CD14-positive monocyte (primary cell): ENCODE results near the gene SPAG8. TPM values are rescaled to one million over a fixed set of nuclear protein-coding genes. Genes with fewer than 3 reads are reported as not detected.

Experiments
- DNase-seq, 3 donors: peaks; one replicate each; pipeline ENCODE4 v3.0.0-alpha.2; 2011 to 2022
- H2AFZ ChIP-seq: 2 replicates; pipeline ENCODE4 v1.6.0; 2012; ENCODE audit warnings: mild to moderate bottlenecking, low read depth, low read length, inconsistent platforms; ENCODE audit not compliant: insufficient read depth, poor library complexity, severe bottlenecking
- H3K27ac ChIP-seq, 2 donors: 1 replicate in 1 of 2; 2 replicates in 1 of 2; pipeline ENCODE4 v1.5.1; 2012 to 2013; ENCODE audit warnings: low read length in 2 of 2, control low read depth in 1 of 2, inconsistent platforms in 1 of 2, low read depth in 1 of 2, mild to moderate bottlenecking in 1 of 2
- H3K27me3 ChIP-seq, 2 donors: one replicate each; pipeline versions ENCODE4 v1.6.0 to v1.6.1; 2011 to 2013; ENCODE audit warnings: low read length in 2 of 2; ENCODE audit not compliant: control insufficient read depth in 2 of 2, insufficient read depth in 2 of 2
- H3K36me3 ChIP-seq, 2 donors: replicated peaks in 1 of 2; 1 replicate in 1 of 2; 2 replicates in 1 of 2; pipeline versions ENCODE4 v1.5.1 to v1.6.1; 2012 to 2013; ENCODE audit warnings: low read length in 2 of 2, control low read depth in 1 of 2, inconsistent platforms in 1 of 2, mild to moderate bottlenecking in 1 of 2; ENCODE audit not compliant: insufficient read depth in 2 of 2, control insufficient read depth in 1 of 2
- H3K4me1 ChIP-seq, 2 donors: 1 replicate in 1 of 2; 2 replicates in 1 of 2; pipeline versions ENCODE4 v1.5.1 to v1.6.1; 2012 to 2013; ENCODE audit warnings: low read length in 2 of 2, control low read depth in 1 of 2, inconsistent platforms in 1 of 2, mild to moderate bottlenecking in 1 of 2, moderate library complexity in 1 of 2; ENCODE audit not compliant: insufficient read depth in 2 of 2, control insufficient read depth in 1 of 2
- H3K4me2 ChIP-seq: replicated peaks from 2 replicates; pipeline ENCODE3; 2012; ENCODE audit warnings: low read length, moderate library complexity, mild to moderate bottlenecking; ENCODE audit not compliant: poor library complexity, severe bottlenecking; ENCODE audit errors: extremely low read depth
- H3K4me3 ChIP-seq, 3 experiments: fragments of 200-600 bp in 1 of 3; sonication (generic) in 1 of 3; replicated peaks in 1 of 3; 1 replicate in 2 of 3; 2 replicates in 1 of 3; pipeline ENCODE4 v1.5.1; 2011 to 2013; ENCODE audit warnings: low read length in 3 of 3, mild to moderate bottlenecking in 3 of 3, control low read depth in 2 of 3, low read depth in 2 of 3, inconsistent platforms in 1 of 3, moderate library complexity in 1 of 3
- H3K79me2 ChIP-seq: 2 replicates; pipeline ENCODE4 v1.6.0; 2012; ENCODE audit warnings: mild to moderate bottlenecking, control low read depth, inconsistent platforms, low read length, moderate library complexity; ENCODE audit not compliant: insufficient read depth
- H3K9ac ChIP-seq: 2 replicates; pipeline ENCODE4 v1.6.0; 2017; ENCODE audit warnings: low read length, mild to moderate bottlenecking; ENCODE audit not compliant: insufficient read depth, poor library complexity, severe bottlenecking
- H3K9me3 ChIP-seq, 2 donors: replicated peaks in 1 of 2; 1 replicate in 1 of 2; 2 replicates in 1 of 2; pipeline versions ENCODE4 v1.5.1 to v1.6.1; 2012 to 2013; ENCODE audit warnings: low read length in 2 of 2, control low read depth in 1 of 2; ENCODE audit not compliant: control insufficient read depth in 1 of 2, insufficient read depth in 1 of 2
- H4K20me1 ChIP-seq: 2 replicates; pipeline ENCODE4 v1.6.0; 2012; ENCODE audit warnings: mild to moderate bottlenecking, low read length, control low read depth, moderate library complexity; ENCODE audit not compliant: insufficient read depth
- H3K27ac Mint-ChIP-seq, 7 donors: one replicate each; pipeline ENCODE4 v1.8.0; 2020; ENCODE audit warnings: mild to moderate bottlenecking in 7 of 7, mixed read lengths in 7 of 7, moderate library complexity in 6 of 7, inconsistent platforms in 2 of 7
- H3K27me3 Mint-ChIP-seq, 3 donors: one replicate each; pipeline ENCODE4 v1.8.0; 2021 to 2022; ENCODE audit warnings: low read depth in 3 of 3, mild to moderate bottlenecking in 3 of 3, mixed read lengths in 3 of 3, moderate library complexity in 3 of 3, inconsistent platforms in 1 of 3
- H3K36me3 Mint-ChIP-seq, 2 donors: one replicate each; pipeline ENCODE4 v1.8.0; 2020; ENCODE audit warnings: mixed read lengths in 2 of 2, inconsistent platforms in 1 of 2, mild to moderate bottlenecking in 1 of 2
- H3K4me1 Mint-ChIP-seq: one replicate; pipeline ENCODE4 v1.8.0; 2020; ENCODE audit warnings: mild to moderate bottlenecking, mixed read lengths
- H3K4me3 Mint-ChIP-seq, 2 donors: one replicate each; pipeline ENCODE4 v1.8.0; 2020; ENCODE audit warnings: mild to moderate bottlenecking in 2 of 2, mixed read lengths in 2 of 2, moderate library complexity in 1 of 2
- H3K9me3 Mint-ChIP-seq, 7 donors: one replicate each; pipeline ENCODE4 v1.8.0; 2020 to 2022; ENCODE audit warnings: mixed read lengths in 7 of 7, mild to moderate bottlenecking in 6 of 7, moderate library complexity in 6 of 7, inconsistent platforms in 2 of 7
- CTCF ChIP-seq: fragments of 200-600 bp; IDR thresholded peaks from one replicate; pipeline ENCODE4 v1.8.0; 2022; ENCODE audit warnings: antibody characterized with exemption, mild to moderate bottlenecking
- WGBS: methylation state at CpG from one replicate; pipeline ENCODE4 v1.1.5; 2013; ENCODE audit warnings: missing lambda C conversion rate; ENCODE audit not compliant: insufficient coverage; 5-methylcytosine and 5-hydroxymethylcytosine counted together
- intact Hi-C, 2 donors: fragments of 100-400 bp; cut with micrococcal nuclease; formaldehyde crosslinking; loops; one replicate each; pipeline versions ENCODE4 v1.15.0 to v1.15.1; 2023
- polyA plus RNA-seq, 3 donors: library from polyadenylated mRNA; depleted of rRNA in 1 of 3; unstranded in 2 of 3; stranded (reverse) in 1 of 3; fragments of 300-500 nt in 2 of 3; fragments of >200 nt in 1 of 3; fragmentation: Illumina TruSeq in 2 of 3; gene quantifications; 1 replicate in 2 of 3; 2 replicates in 1 of 3; pipeline ENCODE4 v1.2.3, GENCODE V29; 2012 to 2021

The SPAG8 gene
- polyA plus RNA-seq, 3 donors: 0.52 to 2.9 (median 0.68) TPM

DNA sequence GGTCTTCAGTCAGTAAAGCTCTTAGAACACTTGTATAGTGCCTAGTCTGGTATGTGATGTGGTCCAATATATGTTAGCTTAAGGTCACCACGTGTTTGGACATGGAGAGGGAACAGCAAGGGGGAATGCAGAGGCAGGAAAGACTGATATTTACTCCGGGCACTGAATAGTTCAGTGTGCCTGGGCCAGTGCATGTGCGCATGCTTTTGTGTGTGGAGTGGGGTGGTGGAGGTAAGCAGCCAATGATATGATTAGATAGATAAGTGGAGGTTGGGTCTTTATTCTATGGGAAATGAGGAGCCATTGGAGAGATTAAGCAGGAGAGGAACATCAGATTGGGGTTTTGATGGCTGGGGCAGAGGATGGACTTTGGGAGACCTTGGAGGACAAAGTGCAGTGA lies 44.1 kb upstream of the SPAG8 start:
- no peak overlapping the region for H3K27ac Mint-ChIP-seq
- peaks cover 22% of the 10 kb centered on the region for H3K4me1 Mint-ChIP-seq
- Histone ChIP-seq H3K79me2 (no peaks in the 10 kb centered on the region), H3K4me1 (peaks cover 4 to 19% of the 10 kb centered on the region in 2 donors), H3K9ac (no peak overlapping the region), H3K27me3 (peaks cover 11 to 62% of the 10 kb centered on the region in 2 donors), H3K4me3 (no peak overlapping the region), H2AFZ (no peak overlapping the region), H3K27ac (no peak overlapping the region), H3K4me2 (no peak overlapping the region), H3K9me3 (no peaks in the 10 kb centered on the region), H3K36me3 (no peaks in the 10 kb centered on the region), H4K20me1 (no peaks in the 10 kb centered on the region)
- WGBS: 82% methylated on average over 3 of the region's 3 CpGs
- H3K4me3 Mint-ChIP-seq: peak overlapping the region in 1 of 2 donors; percentile 0
- H3K36me3 Mint-ChIP-seq: peaks cover 0 to 6% of the 10 kb centered on the region in 2 donors
- no peak for DNase-seq
- intact Hi-C loops: loop anchor here in 1 of 2 donors (10.0 kb wide), 1 partner anchor 59 kb away; no protein-coding TSS in a partner anchor
- no peak for TF ChIP-seq CTCF
- peaks cover 0 to 4% (median 0%) of the 10 kb centered on the region in 7 donors for H3K9me3 Mint-ChIP-seq
- H3K27me3 Mint-ChIP-seq: peaks cover 57 to 71% (median 57%) of the 10 kb centered on the region in 3 donors

GRCh38 chr9:35854091-35854762 lies 42.2 kb upstream of the SPAG8 start:
- no peak overlapping the region for H3K27ac Mint-ChIP-seq
- no peaks in the 10 kb centered on the region for H4K20me1 ChIP-seq
- no peak overlapping the region for H3K4me2 ChIP-seq
- peaks cover 4 to 9% of the 10 kb centered on the region in 2 donors for H3K36me3 Mint-ChIP-seq
- 93% methylated on average over 2 of the region's 7 CpGs for WGBS
- peaks cover 12 to 65% of the 10 kb centered on the region in 2 donors for H3K27me3 ChIP-seq
- no peak for DNase-seq
- H3K4me3 ChIP-seq: no peak overlapping the region
- peaks cover 56 to 70% (median 62%) of the 10 kb centered on the region in 3 donors for H3K27me3 Mint-ChIP-seq
- peak overlapping the region in 1 of 2 donors; percentile 12 for H3K4me3 Mint-ChIP-seq
- H3K36me3 ChIP-seq: no peaks in the 10 kb centered on the region
- TF ChIP-seq CTCF: no peak
- H3K4me1 Mint-ChIP-seq: peaks cover 18% of the 10 kb centered on the region
- no peak overlapping the region for H2AFZ ChIP-seq
- peaks cover 4 to 16% of the 10 kb centered on the region in 2 donors for H3K4me1 ChIP-seq
- no peak overlapping the region for H3K9ac ChIP-seq
- no peaks in the 10 kb centered on the region for H3K9me3 ChIP-seq
- no peaks in the 10 kb centered on the region for H3K79me2 ChIP-seq
- H3K27ac ChIP-seq: no peak overlapping the region
- intact Hi-C loops: loop anchor here in 1 of 2 donors (10.0 kb wide), 1 partner anchor 61 kb away; no protein-coding TSS in a partner anchor
- peaks cover 0 to 4% (median 0%) of the 10 kb centered on the region in 7 donors for H3K9me3 Mint-ChIP-seq
